Chondrocyte (in vitro differentiated cells): ENCODE measurements around the gene LAMTOR5. TPM values are rescaled to one million over a fixed set of nuclear protein-coding genes. Genes with fewer than 3 reads are reported as not detected.
"Not testable (repeated sequence)": the region's sequence is repeated elsewhere in the genome, so short reads cannot be mapped to it uniquely, and the experiment has no call there.

ENCODE experiments used
- DNase-seq: peaks from one replicate; pipeline ENCODE4 v3.0.0; 2021; ENCODE audit warnings: mixed read lengths, low spot score
- H3K27ac Mint-ChIP-seq: one replicate; pipeline ENCODE4 v1.8.0; 2021; ENCODE audit warnings: mild to moderate bottlenecking, moderate library complexity, mixed read lengths; ENCODE audit not compliant: unreplicated experiment
- H3K27me3 Mint-ChIP-seq: 2 replicates; pipeline ENCODE4 v1.8.0; 2021; ENCODE audit warnings: low read depth, mixed read lengths
- H3K36me3 Mint-ChIP-seq: 2 replicates; pipeline ENCODE4 v1.8.0; 2021; ENCODE audit warnings: low read depth, mixed read lengths
- H3K4me1 Mint-ChIP-seq: 2 replicates; pipeline ENCODE4 v1.8.0; 2021; ENCODE audit warnings: low read depth, mild to moderate bottlenecking, mixed read lengths
- H3K4me3 Mint-ChIP-seq: one replicate; pipeline ENCODE4 v1.8.0; 2021; ENCODE audit warnings: mild to moderate bottlenecking, moderate library complexity, mixed read lengths; ENCODE audit not compliant: unreplicated experiment
- H3K9me3 Mint-ChIP-seq: 2 replicates; pipeline ENCODE4 v1.8.0; 2021; ENCODE audit warnings: low read depth, mixed read lengths
- CTCF ChIP-seq: fragments of 200-600 bp; sonication (generic); IDR thresholded peaks from 2 replicates; pipeline ENCODE4 v1.5.0; 2021; ENCODE audit warnings: antibody characterized with exemption, mild to moderate bottlenecking, moderate library complexity
- total RNA-seq: library from RNA; stranded (reverse); gene quantifications from 3 replicates; pipeline ENCODE4 v1.2.1, GENCODE V29; 2021

LAMTOR5 gene
- total RNA-seq, 1 donor from 2014 or later: 97.1 TPM

- Mint-ChIP-seq H3K4me3 (no peak overlapping the region), H3K9me3 (peaks cover 9% of the 10 kb centered on the region), H3K4me1 (peaks cover 3% of the 10 kb centered on the region), H3K27me3 (peaks cover 8% of the 10 kb centered on the region), H3K36me3 (peaks cover 2% of the 10 kb centered on the region), H3K27ac (no peak overlapping the region)
- no peak for TF ChIP-seq CTCF
- no peak for DNase-seq
These were observed 12.6 kb upstream of the LAMTOR5 start for GRCh38 chr1:110420023-110420662.

GRCh38 chr1:110418729-110419128 lies 11.2 kb upstream of the LAMTOR5 start:
- peaks cover 6% of the 10 kb centered on the region for H3K27me3 Mint-ChIP-seq
- peaks cover 2% of the 10 kb centered on the region for H3K36me3 Mint-ChIP-seq
- no peak overlapping the region for H3K27ac Mint-ChIP-seq
- H3K4me3 Mint-ChIP-seq: no peak overlapping the region
- peaks cover 3% of the 10 kb centered on the region for H3K4me1 Mint-ChIP-seq
- H3K9me3 Mint-ChIP-seq: peaks cover 9% of the 10 kb centered on the region
- no peak for TF ChIP-seq CTCF
- DNase-seq: no peak

- not testable (repeated sequence) for H3K4me1 Mint-ChIP-seq, H3K4me3 Mint-ChIP-seq, H3K9me3 Mint-ChIP-seq, H3K27ac Mint-ChIP-seq, H3K27me3 Mint-ChIP-seq, DNase-seq, H3K36me3 Mint-ChIP-seq
These were observed 5.6 kb upstream of the LAMTOR5 start for GRCh38 chr1:110413045-110413444.

GRCh38 chr1:110412576-110412975 lies 5.1 kb upstream of the LAMTOR5 start:
- no peak overlapping the region for H3K4me3 Mint-ChIP-seq
- no peaks in the 10 kb centered on the region for H3K36me3 Mint-ChIP-seq
- H3K27me3 Mint-ChIP-seq: no peaks in the 10 kb centered on the region
- peak; percentile 79 for TF ChIP-seq CTCF
- H3K9me3 Mint-ChIP-seq: no peaks in the 10 kb centered on the region
- no peak for DNase-seq
- H3K27ac Mint-ChIP-seq: no peak overlapping the region
- H3K4me1 Mint-ChIP-seq: peaks cover 10% of the 10 kb centered on the region

GRCh38 chr1:110411173-110411735 lies 3.8 kb upstream of the LAMTOR5 start:
- no peaks in the 10 kb centered on the region for H3K36me3 Mint-ChIP-seq
- H3K4me1 Mint-ChIP-seq: peaks cover 20% of the 10 kb centered on the region
- no peaks in the 10 kb centered on the region for H3K9me3 Mint-ChIP-seq
- no peak for DNase-seq
- H3K27me3 Mint-ChIP-seq: no peaks in the 10 kb centered on the region
- no peak overlapping the region for H3K27ac Mint-ChIP-seq
- no peak overlapping the region for H3K4me3 Mint-ChIP-seq
- TF ChIP-seq CTCF: no peak

GRCh38 chr1:110409316-110409715 lies 1.8 kb upstream of the LAMTOR5 start:
- H3K27ac Mint-ChIP-seq: no peak overlapping the region
- H3K4me1 Mint-ChIP-seq: peaks cover 24% of the 10 kb centered on the region
- H3K27me3 Mint-ChIP-seq: no peaks in the 10 kb centered on the region
- peaks cover 2% of the 10 kb centered on the region for H3K36me3 Mint-ChIP-seq
- no peak for DNase-seq
- TF ChIP-seq CTCF: no peak
- H3K9me3 Mint-ChIP-seq: no peaks in the 10 kb centered on the region
- H3K4me3 Mint-ChIP-seq: no peak overlapping the region
